Measurements from ENCODE around the gene LRP3. TPM values are rescaled to one million over a fixed set of nuclear protein-coding genes. Genes with fewer than 3 reads are reported as not detected.

LRP3 gene
- total RNA-seq, 2 donors from 2014 or later = 7.2 to 12.4 TPM

Other genes with a start within 250 kb of the LRP3 start
- gene CEP89, start 222.4 kb upstream of the LRP3 start, total RNA-seq = 10 to 100 TPM; 10.8 to 11.4 TPM
- 1 to 10 TPM; 1.0 to 1.5 TPM for gene FAAP24, start 222.1 kb upstream of the LRP3 start, total RNA-seq
- gene RHPN2, start 129.4 kb upstream of the LRP3 start, total RNA-seq = 10 to 100 TPM; 86.5 to 87.5 TPM
- 10 to 100 TPM in 1 of 2 donors, 1 to 10 TPM in 1; 8.3 to 10.9 TPM for gene GPATCH1, start 113.1 kb upstream of the LRP3 start, total RNA-seq
- not detected for gene WDR88, start 62.2 kb upstream of the LRP3 start, total RNA-seq
- under 1 TPM in 1 of 2 donors, not detected in 1; 0.22 TPM for gene SLC7A10, start 31.5 kb downstream of the LRP3 start, total RNA-seq
- gene CEBPA, start 108.2 kb downstream of the LRP3 start, total RNA-seq = 10 to 100 TPM; 70.6 to 73.5 TPM
- gene CEBPG, start 179.4 kb downstream of the LRP3 start, total RNA-seq = 10 to 100 TPM; 70.1 to 73.2 TPM